B cell (primary cell): ENCODE measurements around the gene CERS6.

Experiments
- CTCF ChIP-seq: fragments of 200-600 bp; IDR thresholded peaks from one replicate; pipeline ENCODE4 v1.8.0; 2022; ENCODE audit warnings: antibody characterized with exemption, mild to moderate bottlenecking
- EZH2 ChIP-seq: IDR thresholded peaks from 2 replicates; pipeline ENCODE4 v1.6.1; 2012; ENCODE audit warnings: borderline replicate concordance, low read depth, mild to moderate bottlenecking, moderate library complexity, low read length; ENCODE audit not compliant: insufficient read depth, poor library complexity, severe bottlenecking

- TF ChIP-seq EZH2 = no peak
- no peak for TF ChIP-seq CTCF
Observed at GRCh38 chr2:168765401-168765800, 309.3 kb downstream of the CERS6 start.
